GM19193 (cell line): ENCODE measurements around the gene TLCD3B.

Source experiments
- POLR2A ChIP-seq: IDR thresholded peaks from 4 replicates; pipeline ENCODE4 v1.6.1; 2011; ENCODE audit not compliant: insufficient read depth, insufficient read length; ENCODE audit errors: extremely low read depth

TLCD3B gene

DNA sequence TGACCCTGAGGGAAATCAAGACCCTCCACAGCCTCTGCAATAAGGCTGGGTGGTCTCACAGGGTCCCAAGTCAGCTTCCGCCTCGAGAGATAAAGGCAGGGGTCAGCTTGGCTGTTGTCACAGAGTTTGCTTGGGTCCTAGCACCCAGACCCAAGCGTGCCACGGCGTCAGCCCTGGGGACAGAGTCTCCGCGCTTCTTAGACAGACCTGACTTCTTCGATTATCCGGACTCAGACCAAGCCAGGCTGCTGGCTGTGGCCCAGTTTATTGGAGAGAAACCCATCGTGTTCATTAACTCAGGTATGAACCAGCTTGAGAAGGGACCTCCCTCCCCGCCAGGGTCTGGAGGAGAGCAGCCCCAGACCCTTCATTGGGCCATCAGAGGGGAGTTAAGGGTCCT is 7.5 kb downstream of the TLCD3B start:
- no peak for TF ChIP-seq POLR2A

GRCh38 chr16:30022887-30023286 is 8.2 kb downstream of the TLCD3B start, which contains the start of gene C16orf92:
TSS of gene C16orf92 (plus strand) at chr16:30023198. CDS start at chr16:30023341, 143 bp downstream.
- TF ChIP-seq POLR2A: no peak

DNA sequence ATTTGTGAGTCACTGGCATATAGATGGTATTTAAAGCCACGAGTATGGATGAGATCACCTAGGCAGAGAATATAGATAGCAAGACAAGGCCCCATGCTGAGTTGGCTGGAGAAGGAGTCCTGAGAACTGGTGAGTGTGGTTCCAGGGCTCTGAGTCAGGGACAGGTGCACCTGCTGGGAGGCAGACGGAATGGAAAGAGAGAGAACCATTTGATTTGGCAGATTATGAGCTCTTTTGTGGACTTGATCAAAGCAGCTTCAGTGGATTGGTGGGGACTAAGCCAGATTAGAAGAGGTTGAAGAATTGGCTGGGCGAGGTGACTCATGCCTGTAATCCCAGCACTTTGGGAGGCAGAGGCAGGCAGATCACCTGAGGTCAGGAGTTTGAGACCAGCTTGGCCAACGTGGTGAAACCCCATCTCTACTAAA is 12.3 kb downstream of the TLCD3B start:
- TF ChIP-seq POLR2A: no peak

GRCh38 chr16:30017277-30017656 is 13.8 kb downstream of the TLCD3B start:
- TF ChIP-seq POLR2A: no peak

- no peak for TF ChIP-seq POLR2A
These were observed 14.4 kb downstream of the TLCD3B start for GRCh38 chr16:30016555-30017276.

DNA sequence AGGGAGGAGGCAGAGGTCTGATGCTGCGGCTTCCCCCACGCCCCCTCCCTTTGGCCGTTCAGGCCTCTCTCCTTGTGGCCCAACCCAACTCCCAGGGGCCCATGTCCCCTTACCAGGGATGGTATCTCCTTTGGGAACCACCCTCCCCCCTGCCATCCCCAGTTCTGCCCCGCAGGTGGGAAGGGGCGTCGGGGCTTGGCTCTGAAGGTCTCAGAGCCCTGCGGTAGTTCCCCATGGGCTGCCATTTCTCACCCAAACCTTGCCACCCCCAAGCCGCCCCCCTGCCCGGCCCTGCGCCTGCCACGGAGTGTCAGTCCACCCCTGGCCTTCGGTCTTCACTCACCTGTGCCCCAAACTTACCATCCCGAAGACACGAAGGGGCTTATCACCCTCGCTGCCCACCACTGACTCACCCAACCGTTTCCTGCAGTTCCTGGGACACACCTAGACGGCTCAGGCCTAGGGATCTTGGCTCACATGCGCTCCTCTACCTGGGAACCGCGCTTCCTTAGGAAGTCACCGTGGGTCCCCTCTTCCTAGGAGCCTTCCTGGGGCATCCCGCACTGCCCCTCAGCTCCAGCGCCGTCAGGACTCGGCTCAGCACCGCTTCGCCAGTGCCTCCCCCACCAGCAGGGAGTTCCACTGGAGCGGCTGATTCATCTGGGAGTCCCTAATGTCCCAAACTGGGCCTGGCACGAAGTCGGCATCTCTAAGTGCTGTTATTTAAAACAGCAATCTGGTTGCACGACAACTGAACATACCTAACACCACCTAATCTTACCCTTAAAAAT is 19.2 kb downstream of the TLCD3B start:
- TF ChIP-seq POLR2A: no peak

DNA sequence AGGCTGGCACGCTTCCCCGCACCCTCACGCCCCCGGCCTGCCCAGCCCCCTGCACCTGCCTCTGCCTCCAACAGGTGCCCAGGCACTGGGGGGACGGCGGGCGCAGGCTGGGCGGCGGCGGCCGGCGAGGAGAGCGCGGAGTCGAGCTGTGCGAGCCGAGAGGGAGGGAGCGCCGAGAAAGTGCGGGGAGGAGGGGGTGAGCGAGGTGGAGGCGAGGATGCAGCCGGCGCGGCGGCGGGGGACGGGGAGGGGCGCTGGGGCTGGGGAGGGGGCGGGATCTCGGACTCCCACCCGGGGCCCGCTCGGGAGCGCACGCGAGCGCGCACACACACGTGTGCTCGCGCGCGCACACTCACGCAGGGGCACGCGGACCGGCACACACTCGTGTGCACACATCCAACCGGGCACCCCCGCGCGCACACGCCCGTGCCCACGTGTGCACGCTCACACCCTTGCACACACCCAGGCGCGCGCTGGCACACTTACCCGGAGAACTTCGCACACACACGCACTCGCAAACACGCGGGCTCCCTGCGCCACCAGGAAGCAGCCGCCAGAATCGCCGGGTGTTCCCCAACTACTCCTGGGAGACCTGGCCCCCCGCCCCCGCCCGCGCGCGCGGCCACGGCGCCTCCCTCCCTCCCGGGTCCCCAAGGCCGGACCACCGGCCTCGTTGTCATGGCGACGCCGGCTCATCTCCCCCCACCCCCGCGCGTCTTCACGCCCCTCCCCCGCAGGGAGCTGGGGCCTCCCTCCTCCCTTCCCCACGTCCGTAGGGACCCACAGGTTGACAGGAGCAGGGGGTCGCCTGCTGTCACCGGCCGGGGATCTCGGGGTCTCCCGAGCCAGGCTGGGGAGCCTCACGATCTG is 20.0 kb downstream of the TLCD3B start, which contains the start of gene DOC2A:
DOC2A (minus strand) TSS at position 184 of the 870 bp plus-strand sequence. CDS start 805 bp downstream, outside the sequence.
- no peak for TF ChIP-seq POLR2A

DNA sequence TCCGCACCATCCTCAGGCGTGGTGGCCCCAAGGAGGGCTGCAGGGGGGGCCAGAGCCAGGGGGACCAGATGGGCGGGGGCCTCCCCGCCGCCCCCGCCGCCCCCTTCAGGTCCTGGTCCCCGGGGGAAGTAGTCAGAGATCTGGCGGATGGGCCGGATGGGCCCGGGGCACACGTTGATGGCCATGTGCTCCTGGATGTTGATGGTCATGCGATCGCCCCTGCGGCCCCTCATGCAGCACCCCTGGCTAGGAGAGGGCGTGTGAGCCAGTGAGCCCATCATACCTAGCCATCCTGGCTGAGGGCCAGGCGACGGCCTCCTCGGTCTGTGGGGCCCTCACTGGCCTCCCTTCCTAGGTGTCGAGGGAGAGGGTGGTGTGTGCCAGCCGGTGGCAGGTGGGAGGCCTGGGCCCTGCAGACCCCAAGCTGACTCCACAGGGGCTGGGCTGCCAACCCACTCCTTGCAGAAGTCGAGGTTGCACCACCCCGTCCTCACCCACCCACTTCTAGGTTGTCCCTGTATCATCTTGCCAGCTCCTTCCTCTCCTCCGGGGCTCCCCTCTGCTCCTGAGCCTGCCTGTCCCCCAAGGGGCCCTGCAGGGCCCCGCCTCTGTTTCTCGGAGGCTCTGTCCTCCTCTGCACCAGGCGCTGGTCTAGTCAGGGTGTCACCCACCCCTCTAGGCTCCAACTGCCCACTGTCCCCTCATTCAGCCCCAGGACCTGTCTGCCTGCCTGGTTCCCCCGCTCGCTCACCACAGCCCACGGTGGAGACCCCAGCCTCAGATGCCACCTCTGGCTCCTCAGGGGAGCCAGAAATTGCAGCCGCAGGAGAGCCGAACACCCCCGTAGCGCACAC is 20.9 kb downstream of the TLCD3B start:
- no peak for TF ChIP-seq POLR2A

- no peak for TF ChIP-seq POLR2A
These were observed 21.8 kb downstream of the TLCD3B start for GRCh38 chr16:30009085-30009862.

DNA sequence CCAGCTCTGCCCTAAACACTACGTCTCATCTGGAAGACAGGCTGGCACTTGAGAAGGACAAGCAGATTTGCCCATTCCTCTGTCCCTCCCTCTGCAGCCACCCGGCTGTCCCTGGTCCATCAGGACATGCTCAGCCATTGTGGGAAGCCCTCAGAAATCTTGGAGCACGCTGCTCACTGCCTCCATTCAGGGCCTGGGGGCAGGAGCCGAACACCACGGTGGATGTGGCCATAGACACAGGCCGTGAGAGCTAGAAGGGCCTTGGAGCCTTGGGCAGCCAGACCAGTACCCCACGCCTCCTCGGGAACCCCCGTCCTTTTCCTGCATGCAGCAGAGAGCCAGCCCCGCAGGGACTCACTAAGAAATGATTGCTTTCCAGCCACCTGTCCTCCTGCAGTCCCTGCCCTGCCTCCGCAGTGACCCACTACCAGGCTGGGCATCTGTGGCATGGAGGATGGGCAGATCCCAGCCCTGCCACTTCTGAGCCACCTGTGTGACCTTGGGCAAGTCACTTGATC is 23.6 kb downstream of the TLCD3B start:
- no peak for TF ChIP-seq POLR2A

- TF ChIP-seq POLR2A: no peak
These were observed 24.3 kb downstream of the TLCD3B start for GRCh38 chr16:30006659-30007377.

GRCh38 chr16:30006095-30006473 is 25.0 kb downstream of the TLCD3B start:
- TF ChIP-seq POLR2A: peak; percentile 6
